ENCODE measurements around the gene NSDHL. TPM values are rescaled to one million over a fixed set of nuclear protein-coding genes. Genes with fewer than 3 reads are reported as not detected.

NSDHL gene
- total RNA-seq, 1 experiment from 2014 or later, result 31.6 TPM

DNA sequence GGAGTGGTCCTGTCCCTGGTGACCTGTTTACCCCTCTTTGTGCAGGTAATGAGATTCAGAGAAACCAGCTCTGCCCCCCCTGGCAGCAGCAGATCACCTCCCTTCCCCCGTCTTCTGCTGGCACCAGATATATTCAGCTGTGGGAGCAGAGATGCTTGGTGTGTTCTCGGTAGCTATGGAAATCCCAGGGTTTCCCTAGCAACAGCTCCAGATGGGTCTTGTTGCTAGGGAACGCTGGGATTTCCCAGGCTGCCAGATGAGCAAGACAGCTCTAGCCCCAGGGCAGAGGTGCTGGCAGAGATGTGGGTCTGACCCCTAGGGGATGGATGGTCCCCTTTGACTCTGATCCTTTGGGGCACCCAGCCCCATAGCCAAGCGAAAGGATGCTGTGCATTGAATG, 20.5 kb upstream of the NSDHL start:
- Histone ChIP-seq H2AFZ (ENCODE audit: low read length) (no peak overlapping the region), H3K9me3 (ENCODE audit: control insufficient read depth, low read depth, low read length) (peaks cover 23% of the 10 kb centered on the region), H2BK120ac (ENCODE audit: low read depth, low read length, poor library complexity, severe bottlenecking) (no peak overlapping the region), H3K27me3 (ENCODE audit: insufficient read depth, low read length) (no peaks in the 10 kb centered on the region), H3K18ac (ENCODE audit: insufficient read length, low read depth, low read length) (no peak overlapping the region), H3K14ac (ENCODE audit: insufficient read depth, low read length) (no peak overlapping the region), H2BK15ac (ENCODE audit: low read depth, low read length) (no peak overlapping the region), H4K8ac (replicated peaks; ENCODE audit: insufficient read length, low read depth, low read length) (no peak overlapping the region), H3K4me2 (ENCODE audit: insufficient read depth, insufficient read length, low read length) (no peak overlapping the region), H2BK5ac (ENCODE audit: insufficient read length, low read length) (no peak overlapping the region), H3K9ac (ENCODE audit: extremely low read depth, insufficient read length, low read length) (no peak overlapping the region), H2BK12ac (ENCODE audit: insufficient read length, low read depth, low read length) (no peak overlapping the region), H3K27ac (ENCODE audit: insufficient read length, low read depth, low read length) (no peak overlapping the region), H3K4ac (ENCODE audit: low read depth, low read length) (no peak overlapping the region), H3K79me1 (ENCODE audit: insufficient read depth, low read depth, low read length, poor library complexity, severe bottlenecking) (no peaks in the 10 kb centered on the region), H3K79me2 (ENCODE audit: insufficient read depth, low read length) (no peaks in the 10 kb centered on the region), H3K23me2 (ENCODE audit: insufficient read length, low read depth, low read length, poor library complexity, severe bottlenecking) (no peaks in the 10 kb centered on the region), H2AK5ac (ENCODE audit: insufficient read length, low read length) (no peak overlapping the region), H3K56ac (ENCODE audit: insufficient read length, low read depth, low read length) (no peak overlapping the region), H3K23ac (ENCODE audit: insufficient read length, low read depth, low read length) (no peak overlapping the region), H3T11ph (ENCODE audit: low read length) (no peak overlapping the region), H2BK20ac (ENCODE audit: low read depth, low read length, poor library complexity, severe bottlenecking) (no peak overlapping the region), H3K4me1 (ENCODE audit: insufficient read depth, low read length) (no peaks in the 10 kb centered on the region), H4K5ac (ENCODE audit: insufficient read length, low read depth, low read length) (no peak overlapping the region), H4K91ac (ENCODE audit: insufficient read length, low read depth, low read length) (no peak overlapping the region), H4K20me1 (ENCODE audit: control insufficient read depth, insufficient read depth, insufficient read length) (no peaks in the 10 kb centered on the region)
- peaks cover 11% of the 10 kb centered on the region for H3K27me3 Mint-ChIP-seq (ENCODE audit: low read depth)
- no CpG with 5 or more reads among the region's 4 CpGs for WGBS (ENCODE audit: extremely low coverage, insufficient read length, low lambda C conversion rate)
- H3K4me3 Mint-ChIP-seq, result no peak overlapping the region
- H3K4me1 Mint-ChIP-seq, result no peaks in the 10 kb centered on the region
- DNase-seq, result no peak
- peaks cover 0 to 2% (median 0%) of the 10 kb centered on the region in 3 experiments; a peak in 2 of 7 replicates for H3K36me3 Mint-ChIP-seq (ENCODE audit: insufficient read depth in 1 of 3, low read depth in 3 of 3)
- peaks cover 70 to 71% of the 10 kb centered on the region in 2 experiments for H3K9me3 Mint-ChIP-seq
- H3K27ac Mint-ChIP-seq, result no peak overlapping the region; a peak in 1 of 7 replicates
- TF ChIP-seq, protein P1, sequence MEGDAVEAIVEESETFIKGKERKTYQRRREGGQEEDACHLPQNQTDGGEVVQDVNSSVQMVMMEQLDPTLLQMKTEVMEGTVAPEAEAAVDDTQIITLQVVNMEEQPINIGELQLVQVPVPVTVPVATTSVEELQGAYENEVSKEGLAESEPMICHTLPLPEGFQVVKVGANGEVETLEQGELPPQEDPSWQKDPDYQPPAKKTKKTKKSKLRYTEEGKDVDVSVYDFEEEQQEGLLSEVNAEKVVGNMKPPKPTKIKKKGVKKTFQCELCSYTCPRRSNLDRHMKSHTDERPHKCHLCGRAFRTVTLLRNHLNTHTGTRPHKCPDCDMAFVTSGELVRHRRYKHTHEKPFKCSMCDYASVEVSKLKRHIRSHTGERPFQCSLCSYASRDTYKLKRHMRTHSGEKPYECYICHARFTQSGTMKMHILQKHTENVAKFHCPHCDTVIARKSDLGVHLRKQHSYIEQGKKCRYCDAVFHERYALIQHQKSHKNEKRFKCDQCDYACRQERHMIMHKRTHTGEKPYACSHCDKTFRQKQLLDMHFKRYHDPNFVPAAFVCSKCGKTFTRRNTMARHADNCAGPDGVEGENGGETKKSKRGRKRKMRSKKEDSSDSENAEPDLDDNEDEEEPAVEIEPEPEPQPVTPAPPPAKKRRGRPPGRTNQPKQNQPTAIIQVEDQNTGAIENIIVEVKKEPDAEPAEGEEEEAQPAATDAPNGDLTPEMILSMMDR (conservative IDR thresholded peaks at IDR 0.05), result no peak

Measured in H9 (cell line).